Measurements from ENCODE around the gene CRADD.

- TF ChIP-seq EZH2 (IDR thresholded peaks at IDR 0.05; ENCODE audit: borderline replicate concordance, low read depth, low read length, severe bottlenecking), result no peak
- no peak for TF ChIP-seq CTCF (IDR thresholded peaks at IDR 0.05; ENCODE audit: borderline replicate concordance, extremely low read depth, low read length, poor library complexity, severe bottlenecking)
Observed at GRCh38 chr12:93684716-93685115, 7.5 kb downstream of the CRADD start.

Data from DND-41 (cell line).